Measurements from ENCODE around the gene CWF19L1. TPM values are rescaled to one million over a fixed set of nuclear protein-coding genes. Genes with fewer than 3 reads are reported as not detected.

The CWF19L1 gene
- total RNA-seq (2014; rRNA removed; shearing (Covaris generic)) (32.3 and 34.4 TPM in 2 replicates), polyA plus RNA-seq (2016; fragmentation: Nextera tagmentation; extraction: Ambion mirVana) (12.8 and 15.8 TPM in 2 replicates)
- long read RNA-seq, transcript CWF19L1-201 (14 exons, 1,815 nt), result major isoform, 7 of 11 reads
- long read RNA-seq, partial matches to known transcripts, result 1 of 11 reads
- long read RNA-seq, other reads (novel, unspliced or antisense), result 3 of 11 reads

DNA sequence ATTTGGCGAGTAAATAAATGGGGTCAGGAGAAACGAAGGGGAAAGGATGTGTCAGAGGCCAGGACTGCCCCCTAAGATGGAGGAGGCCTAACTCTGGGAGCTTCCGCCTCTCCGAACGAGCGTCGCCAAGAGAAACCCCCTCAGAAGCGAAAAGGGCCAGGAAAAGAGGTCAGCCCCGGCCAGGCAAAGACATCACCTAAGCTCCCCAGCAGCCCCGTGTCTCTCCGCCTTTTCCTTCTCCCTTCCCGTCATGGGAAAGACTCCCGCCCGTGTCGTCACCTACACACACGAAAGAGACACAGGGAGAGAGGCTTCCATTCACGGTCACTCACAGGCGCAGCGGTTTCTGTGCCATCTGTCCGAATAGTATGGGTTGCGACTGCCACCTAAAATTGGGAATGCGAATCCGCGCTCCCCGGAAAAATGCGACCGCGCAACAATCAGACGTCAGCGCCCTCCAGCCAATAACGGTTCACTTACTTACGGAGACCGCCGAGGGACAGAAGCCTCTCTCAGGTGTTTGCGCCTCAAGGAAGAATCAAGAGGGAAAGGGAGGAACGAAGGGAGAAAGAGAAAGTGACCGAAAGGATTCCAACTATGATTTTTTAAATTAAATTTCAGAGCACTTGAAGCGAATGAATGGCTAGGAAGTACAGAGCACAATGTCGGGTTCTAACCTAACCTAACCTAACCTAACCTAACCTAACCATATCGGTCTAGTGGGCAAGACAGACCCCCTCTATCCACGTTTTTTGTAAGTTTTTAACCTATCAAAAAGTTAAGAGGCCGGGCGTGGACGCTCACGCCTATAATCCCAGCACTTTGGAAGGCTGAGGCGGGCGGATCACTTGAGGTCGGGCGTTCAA is at the start of gene CWF19L1:
TSS of gene CWF19L1 (minus strand) at position 400 of the 866 bp plus-strand sequence. CDS start at position 355, 45 bp downstream.
- no peaks in the 10 kb centered on the region for H4K20me1 ChIP-seq (replicated peaks; ENCODE audit: insufficient read depth)
- peaks cover 5% of the 10 kb centered on the region; the same call in 2 of the 3 replicates for H3K4me1 Mint-ChIP-seq
- peak within 1 kb of the TSS; percentile 92 for H3K4me2 ChIP-seq
- H3K4me3 Mint-ChIP-seq, result peak within 1 kb of the TSS; percentile 100
- H3K36me3 Mint-ChIP-seq (ENCODE audit: low read depth), result peaks cover 2% of the 10 kb centered on the region; the same call in 1 of the 3 replicates
- peaks cover 7% of the 10 kb centered on the region for H3K27me3 Mint-ChIP-seq (ENCODE audit: insufficient read depth, low read depth, poor library complexity)
- peaks cover 5% of the 10 kb centered on the region; the same call in 1 of the 2 replicates for H3K4me1 ChIP-seq (ENCODE audit: insufficient read depth)
- H3F3A ChIP-seq (replicated peaks; ENCODE audit: low read depth), result no peaks in the 10 kb centered on the region
- H2AFZ ChIP-seq, result peak within 1 kb of the TSS; percentile 72
- H3K9me3 Mint-ChIP-seq, result no peaks in the 10 kb centered on the region
- peak within 1 kb of the TSS; percentile 62 for H3K4me3 ChIP-seq
- no peaks in the 10 kb centered on the region for H3K27me3 ChIP-seq (ENCODE audit: insufficient read depth)
- H3K9me2 ChIP-seq (ENCODE audit: insufficient read depth), result no peaks in the 10 kb centered on the region
- H3K79me2 ChIP-seq (replicated peaks; ENCODE audit: insufficient read depth), result peaks cover 44% of the 10 kb centered on the region
- H3K27ac ChIP-seq (ENCODE audit: low read depth), result peak within 1 kb of the TSS; percentile 81
- peak within 1 kb of the TSS; percentile 99 for H3K27ac Mint-ChIP-seq
- DNase-seq (ENCODE audit: low spot score) (peak; percentile 95), ATAC-seq (peak; percentile 93)
- H3K36me3 ChIP-seq (ENCODE audit: insufficient read depth), result no peaks in the 10 kb centered on the region
- TF ChIP-seq, protein P1, sequence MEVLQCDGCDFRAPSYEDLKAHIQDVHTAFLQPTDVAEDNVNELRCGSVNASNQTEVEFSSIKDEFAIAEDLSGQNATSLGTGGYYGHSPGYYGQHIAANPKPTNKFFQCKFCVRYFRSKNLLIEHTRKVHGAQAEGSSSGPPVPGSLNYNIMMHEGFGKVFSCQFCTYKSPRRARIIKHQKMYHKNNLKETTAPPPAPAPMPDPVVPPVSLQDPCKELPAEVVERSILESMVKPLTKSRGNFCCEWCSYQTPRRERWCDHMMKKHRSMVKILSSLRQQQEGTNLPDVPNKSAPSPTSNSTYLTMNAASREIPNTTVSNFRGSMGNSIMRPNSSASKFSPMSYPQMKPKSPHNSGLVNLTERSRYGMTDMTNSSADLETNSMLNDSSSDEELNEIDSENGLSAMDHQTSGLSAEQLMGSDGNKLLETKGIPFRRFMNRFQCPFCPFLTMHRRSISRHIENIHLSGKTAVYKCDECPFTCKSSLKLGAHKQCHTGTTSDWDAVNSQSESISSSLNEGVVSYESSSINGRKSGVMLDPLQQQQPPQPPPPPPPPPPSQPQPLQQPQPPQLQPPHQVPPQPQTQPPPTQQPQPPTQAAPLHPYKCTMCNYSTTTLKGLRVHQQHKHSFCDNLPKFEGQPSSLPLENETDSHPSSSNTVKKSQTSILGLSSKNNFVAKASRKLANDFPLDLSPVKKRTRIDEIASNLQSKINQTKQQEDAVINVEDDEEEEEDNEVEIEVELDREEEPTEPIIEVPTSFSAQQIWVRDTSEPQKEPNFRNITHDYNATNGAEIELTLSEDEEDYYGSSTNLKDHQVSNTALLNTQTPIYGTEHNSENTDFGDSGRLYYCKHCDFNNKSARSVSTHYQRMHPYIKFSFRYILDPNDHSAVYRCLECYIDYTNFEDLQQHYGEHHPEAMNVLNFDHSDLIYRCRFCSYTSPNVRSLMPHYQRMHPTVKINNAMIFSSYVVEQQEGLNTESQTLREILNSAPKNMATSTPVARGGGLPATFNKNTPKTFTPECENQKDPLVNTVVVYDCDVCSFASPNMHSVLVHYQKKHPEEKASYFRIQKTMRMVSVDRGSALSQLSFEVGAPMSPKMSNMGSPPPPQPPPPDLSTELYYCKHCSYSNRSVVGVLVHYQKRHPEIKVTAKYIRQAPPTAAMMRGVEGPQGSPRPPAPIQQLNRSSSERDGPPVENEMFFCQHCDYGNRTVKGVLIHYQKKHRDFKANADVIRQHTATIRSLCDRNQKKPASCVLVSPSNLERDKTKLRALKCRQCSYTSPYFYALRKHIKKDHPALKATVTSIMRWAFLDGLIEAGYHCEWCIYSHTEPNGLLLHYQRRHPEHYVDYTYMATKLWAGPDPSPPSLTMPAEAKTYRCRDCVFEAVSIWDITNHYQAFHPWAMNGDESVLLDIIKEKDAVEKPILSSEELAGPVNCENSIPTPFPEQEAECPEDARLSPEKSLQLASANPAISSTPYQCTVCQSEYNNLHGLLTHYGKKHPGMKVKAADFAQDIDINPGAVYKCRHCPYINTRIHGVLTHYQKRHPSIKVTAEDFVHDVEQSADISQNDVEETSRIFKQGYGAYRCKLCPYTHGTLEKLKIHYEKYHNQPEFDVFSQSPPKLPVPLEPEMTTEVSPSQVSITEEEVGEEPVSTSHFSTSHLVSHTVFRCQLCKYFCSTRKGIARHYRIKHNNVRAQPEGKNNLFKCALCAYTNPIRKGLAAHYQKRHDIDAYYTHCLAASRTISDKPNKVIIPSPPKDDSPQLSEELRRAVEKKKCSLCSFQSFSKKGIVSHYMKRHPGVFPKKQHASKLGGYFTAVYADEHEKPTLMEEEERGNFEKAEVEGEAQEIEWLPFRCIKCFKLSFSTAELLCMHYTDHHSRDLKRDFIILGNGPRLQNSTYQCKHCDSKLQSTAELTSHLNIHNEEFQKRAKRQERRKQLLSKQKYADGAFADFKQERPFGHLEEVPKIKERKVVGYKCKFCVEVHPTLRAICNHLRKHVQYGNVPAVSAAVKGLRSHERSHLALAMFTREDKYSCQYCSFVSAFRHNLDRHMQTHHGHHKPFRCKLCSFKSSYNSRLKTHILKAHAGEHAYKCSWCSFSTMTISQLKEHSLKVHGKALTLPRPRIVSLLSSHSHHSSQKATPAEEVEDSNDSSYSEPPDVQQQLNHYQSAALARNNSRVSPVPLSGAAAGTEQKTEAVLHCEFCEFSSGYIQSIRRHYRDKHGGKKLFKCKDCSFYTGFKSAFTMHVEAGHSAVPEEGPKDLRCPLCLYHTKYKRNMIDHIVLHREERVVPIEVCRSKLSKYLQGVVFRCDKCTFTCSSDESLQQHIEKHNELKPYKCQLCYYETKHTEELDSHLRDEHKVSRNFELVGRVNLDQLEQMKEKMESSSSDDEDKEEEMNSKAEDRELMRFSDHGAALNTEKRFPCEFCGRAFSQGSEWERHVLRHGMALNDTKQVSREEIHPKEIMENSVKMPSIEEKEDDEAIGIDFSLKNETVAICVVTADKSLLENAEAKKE (CRISPR knock-in tag; IDR thresholded peaks at IDR 0.05), result no peak
- TF ChIP-seq ETS1 (IDR thresholded peaks at IDR 0.05) (peak; percentile 65; the same call in 1 of the 2 replicates), EZH2phosphoT487 (IDR thresholded peaks at IDR 0.05; ENCODE audit: unreplicated experiment) (no peak), STAT1 (IDR thresholded peaks at IDR 0.05; ENCODE audit: unreplicated experiment) (no peak), POLR2AphosphoS5 (IDR thresholded peaks at IDR 0.05; ENCODE audit: low read depth) (peak; percentile 87), ZNF331 (CRISPR knock-in tag; IDR thresholded peaks at IDR 0.05; ENCODE audit: low read depth) (no peak), REST (IDR thresholded peaks at IDR 0.05; ENCODE audit: unreplicated experiment) (no peak), CREB1 (CRISPR knock-in tag; IDR thresholded peaks at IDR 0.05; ENCODE audit: low read depth) (peak; percentile 97)
